NCI-H69 (cell line): Measurements from ENCODE around the gene RPS6KC1.
"Not testable (repeated sequence)": the region's sequence is repeated elsewhere in the genome, so short reads cannot be mapped to it uniquely, and the experiment has no call there.

Source experiments
- DNase-seq: peaks from one replicate; lab custom pipeline; 2025; lab: John Stamatoyannopoulos, UW

RPS6KC1 gene

GRCh38 chr1:213106298-213106697, 55.3 kb downstream of the RPS6KC1 start:
- DNase-seq, result no peak

GRCh38 chr1:213107613-213108012, 56.6 kb downstream of the RPS6KC1 start:
- DNase-seq, result no peak

GRCh38 chr1:213110349-213111300, 59.6 kb downstream of the RPS6KC1 start:
- DNase-seq, result peak; percentile 53

GRCh38 chr1:213111502-213111901, 60.5 kb downstream of the RPS6KC1 start:
- no peak for DNase-seq

- DNase-seq, result not testable (repeated sequence)
These were observed 61.7 kb downstream of the RPS6KC1 start for GRCh38 chr1:213112723-213113122.

GRCh38 chr1:213117699-213118180, 66.7 kb downstream of the RPS6KC1 start:
- DNase-seq, result not testable (repeated sequence)

GRCh38 chr1:213119794-213120193, 68.8 kb downstream of the RPS6KC1 start:
- DNase-seq, result no peak

GRCh38 chr1:213120386-213120785, 69.3 kb downstream of the RPS6KC1 start:
- no peak for DNase-seq

- no peak for DNase-seq
These were observed 69.9 kb downstream of the RPS6KC1 start for GRCh38 chr1:213120961-213121360.

- DNase-seq, result peak; percentile 76
These were observed 71.5 kb downstream of the RPS6KC1 start for GRCh38 chr1:213122514-213122929.

GRCh38 chr1:213123087-213123486, 72.0 kb downstream of the RPS6KC1 start:
- no peak for DNase-seq

- peak; percentile 38 for DNase-seq
These were observed 72.5 kb downstream of the RPS6KC1 start for GRCh38 chr1:213123536-213123935.

- no peak for DNase-seq
These were observed 73.5 kb downstream of the RPS6KC1 start for GRCh38 chr1:213124590-213124989.

- DNase-seq, result no peak
These were observed 74.6 kb downstream of the RPS6KC1 start for GRCh38 chr1:213125643-213126042.

- no peak for DNase-seq
These were observed 76.0 kb downstream of the RPS6KC1 start for GRCh38 chr1:213127074-213127473.

GRCh38 chr1:213131851-213132655, 81.0 kb downstream of the RPS6KC1 start:
- DNase-seq, result peak; percentile 68

GRCh38 chr1:213135572-213135971, 84.5 kb downstream of the RPS6KC1 start:
- peak; percentile 57 for DNase-seq

- peak; percentile 48 for DNase-seq
These were observed 85.3 kb downstream of the RPS6KC1 start for GRCh38 chr1:213136190-213136917.

GRCh38 chr1:213138391-213138790, 87.3 kb downstream of the RPS6KC1 start:
- peak; percentile 86 for DNase-seq

GRCh38 chr1:213138892-213139291, 87.9 kb downstream of the RPS6KC1 start:
- no peak for DNase-seq

GRCh38 chr1:213148905-213149304, 97.9 kb downstream of the RPS6KC1 start:
- no peak for DNase-seq

- DNase-seq, result not testable (repeated sequence)
These were observed 99.0 kb downstream of the RPS6KC1 start for GRCh38 chr1:213150090-213150489.
